Prostate gland (tissue), 2 donors: ENCODE measurements around the gene TNFSF18.

Experiments
- POLR2A ChIP-seq: fragments of 450-650 bp; IDR thresholded peaks from one replicate; pipeline ENCODE4 v1.6.1; 2016; ENCODE audit warnings: antibody characterized with exemption, mild to moderate bottlenecking
- POLR2AphosphoS5 ChIP-seq: sonication (generic); formaldehyde crosslinking; IDR thresholded peaks from one replicate; pipeline ENCODE4 v1.6.1; 2017; ENCODE audit warnings: antibody characterized with exemption
- TF ChIP-seq, protein P1 (sequence below), 4 experiments: fragments of 200-600 bp in 2 of 4; fragments of 450-650 bp in 2 of 4; sonication (generic) in 2 of 4; IDR thresholded peaks; 1 replicate in 3 of 4; 2 replicates in 1 of 4; pipeline ENCODE4 v1.5.1; 2016 to 2019; ENCODE audit warnings: antibody characterized with exemption in 4 of 4, mild to moderate bottlenecking in 2 of 4, moderate library complexity in 2 of 4

DNA sequence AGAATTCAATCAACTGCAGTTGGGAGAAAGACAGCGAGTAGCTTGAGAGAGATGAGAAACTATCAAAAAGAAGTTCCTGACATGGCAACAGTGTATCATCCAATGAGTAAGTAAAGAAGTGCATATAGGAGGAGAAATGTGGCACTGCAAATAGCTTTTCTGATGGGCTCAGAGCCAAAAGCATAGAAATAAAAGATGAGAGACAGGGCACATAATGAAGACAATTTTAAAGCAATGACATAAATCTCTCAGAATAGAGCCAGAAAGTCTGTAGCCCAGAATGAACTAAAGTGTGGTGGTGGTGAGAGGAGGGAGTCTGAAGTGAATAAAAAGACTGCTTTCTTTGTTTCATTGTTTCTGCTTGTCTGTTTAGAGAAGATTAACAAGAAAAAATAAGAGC lies 34.3 kb downstream of the TNFSF18 start:
- TF ChIP-seq POLR2A = no peak
- TF ChIP-seq, protein P1, sequence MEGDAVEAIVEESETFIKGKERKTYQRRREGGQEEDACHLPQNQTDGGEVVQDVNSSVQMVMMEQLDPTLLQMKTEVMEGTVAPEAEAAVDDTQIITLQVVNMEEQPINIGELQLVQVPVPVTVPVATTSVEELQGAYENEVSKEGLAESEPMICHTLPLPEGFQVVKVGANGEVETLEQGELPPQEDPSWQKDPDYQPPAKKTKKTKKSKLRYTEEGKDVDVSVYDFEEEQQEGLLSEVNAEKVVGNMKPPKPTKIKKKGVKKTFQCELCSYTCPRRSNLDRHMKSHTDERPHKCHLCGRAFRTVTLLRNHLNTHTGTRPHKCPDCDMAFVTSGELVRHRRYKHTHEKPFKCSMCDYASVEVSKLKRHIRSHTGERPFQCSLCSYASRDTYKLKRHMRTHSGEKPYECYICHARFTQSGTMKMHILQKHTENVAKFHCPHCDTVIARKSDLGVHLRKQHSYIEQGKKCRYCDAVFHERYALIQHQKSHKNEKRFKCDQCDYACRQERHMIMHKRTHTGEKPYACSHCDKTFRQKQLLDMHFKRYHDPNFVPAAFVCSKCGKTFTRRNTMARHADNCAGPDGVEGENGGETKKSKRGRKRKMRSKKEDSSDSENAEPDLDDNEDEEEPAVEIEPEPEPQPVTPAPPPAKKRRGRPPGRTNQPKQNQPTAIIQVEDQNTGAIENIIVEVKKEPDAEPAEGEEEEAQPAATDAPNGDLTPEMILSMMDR (IDR thresholded peaks at IDR 0.05) = no peak
- no peak for TF ChIP-seq POLR2AphosphoS5
